Keratinocyte (primary cell): Measurements from ENCODE around the gene PTER. TPM values are rescaled to one million over a fixed set of nuclear protein-coding genes. Genes with fewer than 3 reads are reported as not detected.

Experiments used
- DNase-seq: peaks from one replicate; pipeline ENCODE4 v3.0.0-alpha.2; 2011; ENCODE audit warnings: low read depth, missing footprints, low spot score
- FAIRE-seq: peaks from 2 replicates; lab custom pipeline; 2011; peaks lifted over from hg19 to GRCh38; lab: Jason Lieb, UNC
- H2AFZ ChIP-seq: 2 replicates; pipeline ENCODE4 v1.6.0; 2012; ENCODE audit warnings: low read length, control low read depth, inconsistent platforms; ENCODE audit not compliant: control insufficient read depth
- H3K27ac ChIP-seq: 2 replicates; pipeline ENCODE4 v1.5.1; 2011; ENCODE audit warnings: low read length; ENCODE audit not compliant: control insufficient read depth, insufficient read depth
- H3K27me3 ChIP-seq: 3 replicates; pipeline ENCODE4 v1.6.0; 2011; ENCODE audit warnings: low read length; ENCODE audit not compliant: control insufficient read depth, insufficient read depth; ENCODE audit errors: extremely low read depth
- H3K36me3 ChIP-seq, 2 experiments: 2 replicates in 1 of 2; 3 replicates in 1 of 2; pipeline ENCODE4 v1.5.1; 2011; ENCODE audit warnings: low read length in 2 of 2, mild to moderate bottlenecking in 1 of 2; ENCODE audit not compliant: control insufficient read depth in 2 of 2, insufficient read depth in 2 of 2; ENCODE audit errors: extremely low read depth in 1 of 2
- H3K4me1 ChIP-seq: 3 replicates; pipeline ENCODE4 v1.5.1; 2011; ENCODE audit warnings: low read length; ENCODE audit not compliant: control insufficient read depth, insufficient read depth; ENCODE audit errors: extremely low read depth
- H3K4me2 ChIP-seq: 3 replicates; pipeline ENCODE4 v1.6.0; 2011; ENCODE audit warnings: low read depth, low read length; ENCODE audit not compliant: control insufficient read depth, insufficient read depth; ENCODE audit errors: extremely low read depth
- H3K4me3 ChIP-seq, 3 experiments: fragments of 200-600 bp in 1 of 3; sonication (generic) in 1 of 3; 2 replicates in 2 of 3; 3 replicates in 1 of 3; pipeline ENCODE4 v1.5.1; 2011 to 2016; ENCODE audit warnings: low read length in 3 of 3, mild to moderate bottlenecking in 3 of 3, control low read depth in 2 of 3, inconsistent platforms in 1 of 3, low read depth in 1 of 3, mixed read lengths in 1 of 3, mixed run types in 1 of 3, moderate library complexity in 1 of 3; ENCODE audit not compliant: control insufficient read depth in 2 of 3, insufficient read depth in 2 of 3; ENCODE audit errors: extremely low read depth in 1 of 3
- H3K79me2 ChIP-seq: 2 replicates; pipeline ENCODE4 v1.6.0; 2012; ENCODE audit warnings: low read length; ENCODE audit not compliant: control insufficient read depth, insufficient read depth
- H3K9ac ChIP-seq: 3 replicates; pipeline ENCODE4 v1.6.0; 2011; ENCODE audit warnings: low read length; ENCODE audit not compliant: control insufficient read depth, insufficient read depth; ENCODE audit errors: extremely low read depth
- H3K9me1 ChIP-seq: 3 replicates; pipeline ENCODE4 v1.6.0; 2011; ENCODE audit warnings: low read length; ENCODE audit not compliant: control insufficient read depth, insufficient read depth; ENCODE audit errors: extremely low read depth
- H3K9me3 ChIP-seq: 2 replicates; pipeline ENCODE4 v1.5.1; 2012; ENCODE audit warnings: low read depth, low read length; ENCODE audit not compliant: control insufficient read depth
- H4K20me1 ChIP-seq: 3 replicates; pipeline ENCODE4 v1.6.0; 2011; ENCODE audit warnings: low read length; ENCODE audit not compliant: control insufficient read depth, insufficient read depth; ENCODE audit errors: extremely low read depth
- EZH2 ChIP-seq: IDR thresholded peaks from one replicate; pipeline ENCODE4 v1.6.1; 2012; ENCODE audit warnings: inconsistent platforms, mild to moderate bottlenecking, low read length, moderate library complexity
- dilution Hi-C: fragments of 300-500 bp; cut with MboI; formaldehyde crosslinking; loops from one replicate; pipeline ENCODE4 v1.7.0; 2020; ENCODE audit warnings: low sequenced_read_pairs; ENCODE audit not compliant: extremely low pct_ligation_motif_present
- polyA minus RNA-seq, 3 experiments: library from RNA; depleted of rRNA, polyadenylated mRNA; stranded (reverse); fragments of >200 nt; gene quantifications; 1 replicate in 1 of 3; 2 replicates in 1 of 3; 3 replicates in 1 of 3; pipeline ENCODE4 v1.2.3, GENCODE V29; 2011
- polyA plus RNA-seq, 5 experiments: library from polyadenylated mRNA; depleted of rRNA in 3 of 5; stranded (reverse) in 3 of 5; stranded (forward) in 1 of 5; unstranded in 1 of 5; fragments of >200 nt; gene quantifications; 1 replicate in 1 of 5; 2 replicates in 3 of 5; 3 replicates in 1 of 5; pipeline versions ENCODE4 v1.2.1 to v1.2.3, GENCODE V29; 2011 to 2012; ENCODE audit warnings: missing spikeins in 2 of 5, low read depth in 1 of 5, low replicate concordance in 1 of 5
- TF ChIP-seq, protein P1 (sequence below), 3 experiments: IDR thresholded peaks in 1 of 3; conservative IDR thresholded peaks in 1 of 3; optimal IDR thresholded peaks in 1 of 3; 2 replicates in 2 of 3; 3 replicates in 1 of 3; pipeline versions ENCODE3 to v1.5.1; 2011; ENCODE audit warnings: low read length in 3 of 3, mild to moderate bottlenecking in 3 of 3, moderate library complexity in 2 of 3, control low read depth in 1 of 3, inconsistent platforms in 1 of 3; ENCODE audit not compliant: insufficient read depth in 2 of 3; ENCODE audit errors: extremely low read depth in 1 of 3

The PTER gene, protein sequence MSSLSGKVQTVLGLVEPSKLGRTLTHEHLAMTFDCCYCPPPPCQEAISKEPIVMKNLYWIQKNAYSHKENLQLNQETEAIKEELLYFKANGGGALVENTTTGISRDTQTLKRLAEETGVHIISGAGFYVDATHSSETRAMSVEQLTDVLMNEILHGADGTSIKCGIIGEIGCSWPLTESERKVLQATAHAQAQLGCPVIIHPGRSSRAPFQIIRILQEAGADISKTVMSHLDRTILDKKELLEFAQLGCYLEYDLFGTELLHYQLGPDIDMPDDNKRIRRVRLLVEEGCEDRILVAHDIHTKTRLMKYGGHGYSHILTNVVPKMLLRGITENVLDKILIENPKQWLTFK
- 6.1 to 10.1 TPM (median 8.8 TPM) in 3 replicates for polyA plus RNA-seq
- polyA plus RNA-seq (2011; ENCODE audit: low read depth) = 7.3 TPM
- 4.7 and 9.3 TPM in 2 replicates for polyA plus RNA-seq (2011; cell fraction: cytosol; rRNA removed)
- 8.5 and 9.2 TPM in 2 replicates for polyA plus RNA-seq (2011; cell fraction: nucleus; rRNA removed)
- polyA plus RNA-seq (2012; ENCODE audit: low replicate concordance) = 5.6 and 7.3 TPM in 2 replicates
- polyA minus RNA-seq = 3.0 to 13.1 TPM (median 8.4 TPM) in 3 replicates
- polyA minus RNA-seq (2011; cell fraction: cytosol; rRNA and poly(A)+ RNA removed) = 4.2 TPM
- polyA minus RNA-seq (2011; cell fraction: nucleus; rRNA and poly(A)+ RNA removed) = 5.6 and 8.4 TPM in 2 replicates

DNA sequence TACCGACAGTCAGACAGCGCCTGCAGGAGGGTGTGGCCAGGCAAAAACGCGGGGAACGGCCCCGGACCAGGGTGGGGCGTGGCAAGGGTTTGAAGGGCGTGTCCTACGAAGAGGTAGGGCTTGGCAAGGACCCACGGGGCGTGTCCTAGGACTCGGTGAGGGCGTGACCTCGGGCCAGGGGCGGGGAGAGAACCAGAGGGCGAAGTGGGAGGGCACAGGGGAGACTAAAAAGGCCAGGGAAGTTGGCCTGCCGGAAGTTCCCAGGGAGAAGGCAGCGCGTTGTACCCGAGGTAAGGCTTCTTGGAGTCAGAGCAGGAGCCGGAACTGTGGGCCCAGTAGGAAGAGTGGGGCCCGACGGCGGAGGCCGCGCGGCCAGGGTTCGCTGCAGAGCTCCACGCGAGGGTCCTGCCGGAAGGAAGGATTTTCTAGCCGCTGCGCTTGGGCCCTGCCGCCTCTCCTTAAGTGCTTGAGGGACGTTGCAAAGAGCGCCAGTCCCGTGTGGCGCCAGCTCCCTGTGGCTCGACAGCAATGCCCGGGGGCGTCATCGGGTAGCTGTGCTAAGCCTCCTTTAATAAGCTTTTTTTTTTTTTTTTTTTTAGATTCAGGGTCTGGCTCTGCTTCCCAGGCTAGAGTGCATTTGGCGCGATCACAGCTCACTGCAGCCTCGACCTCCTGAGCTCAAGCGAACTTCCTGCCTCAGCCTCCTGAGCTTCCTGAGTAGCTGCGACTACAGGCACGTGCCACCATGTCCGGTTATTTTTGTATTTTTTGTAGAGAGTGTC, at the start of gene PTER:
Gene PTER (plus strand): TSS at position 253 of the 782 bp plus-strand sequence. CDS start 47,375 bp downstream, outside the sequence.
- dilution Hi-C loops = no loop called here
- H3K36me3 ChIP-seq = no peaks in the 10 kb centered on the region
- no peaks in the 10 kb centered on the region for H3K9me1 ChIP-seq
- no peaks in the 10 kb centered on the region for H4K20me1 ChIP-seq
- H3K27me3 ChIP-seq = no peaks in the 10 kb centered on the region
- no peaks in the 10 kb centered on the region for H3K9me3 ChIP-seq
- H3K79me2 ChIP-seq = peaks cover 2% of the 10 kb centered on the region
- DNase-seq (peak; percentile 85), FAIRE-seq (peak; percentile 84)
- peak within 1 kb of the TSS; percentile 90 for H3K4me2 ChIP-seq
- TF ChIP-seq, protein P1, sequence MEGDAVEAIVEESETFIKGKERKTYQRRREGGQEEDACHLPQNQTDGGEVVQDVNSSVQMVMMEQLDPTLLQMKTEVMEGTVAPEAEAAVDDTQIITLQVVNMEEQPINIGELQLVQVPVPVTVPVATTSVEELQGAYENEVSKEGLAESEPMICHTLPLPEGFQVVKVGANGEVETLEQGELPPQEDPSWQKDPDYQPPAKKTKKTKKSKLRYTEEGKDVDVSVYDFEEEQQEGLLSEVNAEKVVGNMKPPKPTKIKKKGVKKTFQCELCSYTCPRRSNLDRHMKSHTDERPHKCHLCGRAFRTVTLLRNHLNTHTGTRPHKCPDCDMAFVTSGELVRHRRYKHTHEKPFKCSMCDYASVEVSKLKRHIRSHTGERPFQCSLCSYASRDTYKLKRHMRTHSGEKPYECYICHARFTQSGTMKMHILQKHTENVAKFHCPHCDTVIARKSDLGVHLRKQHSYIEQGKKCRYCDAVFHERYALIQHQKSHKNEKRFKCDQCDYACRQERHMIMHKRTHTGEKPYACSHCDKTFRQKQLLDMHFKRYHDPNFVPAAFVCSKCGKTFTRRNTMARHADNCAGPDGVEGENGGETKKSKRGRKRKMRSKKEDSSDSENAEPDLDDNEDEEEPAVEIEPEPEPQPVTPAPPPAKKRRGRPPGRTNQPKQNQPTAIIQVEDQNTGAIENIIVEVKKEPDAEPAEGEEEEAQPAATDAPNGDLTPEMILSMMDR (optimal IDR thresholded peaks at IDR 0.05 in 1 of 3, IDR thresholded peaks at IDR 0.05 in 1 of 3, conservative IDR thresholded peaks at IDR 0.05 in 1 of 3; ENCODE audit: extremely low read depth in 1 of 3, insufficient read depth in 2 of 3, low read length in 3 of 3) = no peak
- TF ChIP-seq EZH2 = no peak
- peak within 1 kb of the TSS; percentile 77 for H3K27ac ChIP-seq
- peak within 1 kb of the TSS; percentile 78 for H2AFZ ChIP-seq
- H3K9ac ChIP-seq = peak within 1 kb of the TSS; percentile 84
- peak within 1 kb of the TSS; percentile 59 to 78 (median 65) for H3K4me3 ChIP-seq
- peaks cover 41% of the 10 kb centered on the region for H3K4me1 ChIP-seq

DNA sequence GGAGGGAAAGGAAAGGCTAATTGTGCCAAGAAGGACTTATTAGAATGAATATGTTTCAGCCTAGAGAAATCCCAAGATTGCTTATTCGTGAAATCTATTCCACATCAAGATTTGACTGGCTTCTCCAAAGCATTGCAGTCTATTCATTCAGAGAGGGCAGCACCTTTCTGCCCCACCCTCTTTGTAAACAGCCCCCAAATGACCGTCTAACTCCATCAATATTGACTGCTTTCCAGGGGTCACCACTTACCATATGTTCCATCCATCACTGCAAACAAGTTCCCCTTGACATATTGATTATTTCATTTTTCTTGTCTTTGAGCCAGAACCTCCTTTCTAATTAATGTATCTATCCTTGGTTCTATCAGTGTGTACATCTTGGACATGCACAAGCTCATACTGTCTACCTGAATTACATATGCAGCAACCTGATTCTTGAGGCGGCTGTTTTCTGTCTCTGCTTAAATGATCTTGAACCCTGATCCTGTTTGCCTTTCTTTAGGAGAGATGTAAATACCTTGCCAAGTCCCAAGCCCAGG, 44.2 kb upstream of the PTER start:
- Histone ChIP-seq H3K27me3 (no peaks in the 10 kb centered on the region), H2AFZ (no peak overlapping the region), H4K20me1 (no peaks in the 10 kb centered on the region), H3K4me3 (no peak overlapping the region), H3K4me2 (no peak overlapping the region), H3K9ac (no peak overlapping the region), H3K36me3 (no peaks in the 10 kb centered on the region), H3K79me2 (no peaks in the 10 kb centered on the region), H3K27ac (no peak overlapping the region), H3K4me1 (no peaks in the 10 kb centered on the region), H3K9me3 (no peaks in the 10 kb centered on the region), H3K9me1 (no peaks in the 10 kb centered on the region)
- dilution Hi-C loops = no loop called here
- TF ChIP-seq, protein P1 (optimal IDR thresholded peaks at IDR 0.05 in 1 of 3, IDR thresholded peaks at IDR 0.05 in 1 of 3, conservative IDR thresholded peaks at IDR 0.05 in 1 of 3; ENCODE audit: extremely low read depth in 1 of 3, insufficient read depth in 2 of 3, low read length in 3 of 3) = no peak
- no peak for TF ChIP-seq EZH2
- FAIRE-seq (no peak), DNase-seq (no peak)
